ENCODE measurements around the gene WAC. TPM values are rescaled to one million over a fixed set of nuclear protein-coding genes. Genes with fewer than 3 reads are reported as not detected.

The WAC gene
- total and polyA plus RNA-seq, 2 of the 13 experiments (the other 11 are each of a cell fraction or from before 2014, with no cell fraction given), result 69.1 to 96.2 TPM

DNA sequence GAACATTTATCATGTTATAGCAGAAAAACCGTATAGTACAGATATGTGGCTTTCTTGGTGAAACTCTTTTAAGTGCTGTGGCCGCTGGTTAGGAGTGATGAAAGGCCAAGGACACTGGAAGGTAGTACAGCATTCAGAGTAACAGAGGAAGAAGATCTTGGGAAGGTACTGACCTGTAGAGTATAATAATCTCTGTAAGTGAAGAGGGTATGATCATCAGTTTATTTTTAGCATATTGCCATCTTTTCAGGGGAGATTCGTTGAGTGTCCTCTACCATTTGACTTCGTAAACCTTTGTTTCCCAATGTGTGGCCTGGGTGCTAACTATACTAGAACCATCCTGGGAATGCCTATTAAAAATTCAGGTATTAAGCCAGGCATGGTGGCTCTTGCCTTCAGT, 44.6 kb downstream of the WAC start:
- ATAC-seq (no peak), FAIRE-seq (no peak), DNase-seq (ENCODE audit: low spot score) (no peak)
- intact Hi-C loops (cut with micrococcal nuclease; ENCODE audit: unreplicated experiment), result no loop called here
- Histone ChIP-seq H2AFZ (ENCODE audit: low read length) (no peak overlapping the region), H3K9ac (ENCODE audit: insufficient read depth, low read depth, low read length) (no peak overlapping the region), H3K4me2 (ENCODE audit: low read depth, low read length) (no peak overlapping the region), H3K79me2 (ENCODE audit: insufficient read depth, low read length) (peaks cover 98% of the 10 kb centered on the region), H3K27ac (ENCODE audit: extremely low read length, insufficient read depth, low read length) (no peak overlapping the region), H3K9me3 (ENCODE audit: low read length) (no peaks in the 10 kb centered on the region), H3K4me1 (ENCODE audit: insufficient read depth, low read length) (peaks cover 15% of the 10 kb centered on the region), H3K36me3 (replicated peaks in 1 of 2; ENCODE audit: control insufficient read depth in 1 of 2, insufficient read depth in 2 of 2, low read length in 2 of 2) (peaks cover 4 to 77% of the 10 kb centered on the region in 2 experiments), H4K20me1 (ENCODE audit: insufficient read depth, low read length) (peaks cover 69% of the 10 kb centered on the region), H3K27me3 (ENCODE audit: control insufficient read depth in 1 of 2, insufficient read depth in 2 of 2, low read length in 2 of 2) (no peaks in the 10 kb centered on the region), H3K4me3 (replicated peaks in 1 of 3; ENCODE audit: insufficient read depth in 1 of 3, low read depth in 2 of 3, low read length in 3 of 3) (no peak overlapping the region)
- no TSS peak for BruUV-seq (replicated peaks)
- TF ChIP-seq, protein P1, sequence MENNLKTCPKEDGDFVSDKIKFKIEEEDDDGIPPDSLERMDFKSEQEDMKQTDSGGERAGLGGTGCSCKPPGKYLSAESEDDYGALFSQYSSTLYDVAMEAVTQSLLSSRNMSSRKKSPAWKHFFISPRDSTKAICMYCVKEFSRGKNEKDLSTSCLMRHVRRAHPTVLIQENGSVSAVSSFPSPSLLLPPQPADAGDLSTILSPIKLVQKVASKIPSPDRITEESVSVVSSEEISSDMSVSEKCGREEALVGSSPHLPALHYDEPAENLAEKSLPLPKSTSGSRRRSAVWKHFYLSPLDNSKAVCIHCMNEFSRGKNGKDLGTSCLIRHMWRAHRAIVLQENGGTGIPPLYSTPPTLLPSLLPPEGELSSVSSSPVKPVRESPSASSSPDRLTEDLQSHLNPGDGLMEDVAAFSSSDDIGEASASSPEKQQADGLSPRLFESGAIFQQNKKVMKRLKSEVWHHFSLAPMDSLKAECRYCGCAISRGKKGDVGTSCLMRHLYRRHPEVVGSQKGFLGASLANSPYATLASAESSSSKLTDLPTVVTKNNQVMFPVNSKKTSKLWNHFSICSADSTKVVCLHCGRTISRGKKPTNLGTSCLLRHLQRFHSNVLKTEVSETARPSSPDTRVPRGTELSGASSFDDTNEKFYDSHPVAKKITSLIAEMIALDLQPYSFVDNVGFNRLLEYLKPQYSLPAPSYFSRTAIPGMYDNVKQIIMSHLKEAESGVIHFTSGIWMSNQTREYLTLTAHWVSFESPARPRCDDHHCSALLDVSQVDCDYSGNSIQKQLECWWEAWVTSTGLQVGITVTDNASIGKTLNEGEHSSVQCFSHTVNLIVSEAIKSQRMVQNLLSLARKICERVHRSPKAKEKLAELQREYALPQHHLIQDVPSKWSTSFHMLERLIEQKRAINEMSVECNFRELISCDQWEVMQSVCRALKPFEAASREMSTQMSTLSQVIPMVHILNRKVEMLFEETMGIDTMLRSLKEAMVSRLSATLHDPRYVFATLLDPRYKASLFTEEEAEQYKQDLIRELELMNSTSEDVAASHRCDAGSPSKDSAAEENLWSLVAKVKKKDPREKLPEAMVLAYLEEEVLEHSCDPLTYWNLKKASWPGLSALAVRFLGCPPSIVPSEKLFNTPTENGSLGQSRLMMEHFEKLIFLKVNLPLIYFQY (CRISPR knock-in tag; IDR thresholded peaks at IDR 0.05; ENCODE audit: borderline replicate concordance), result no peak
- TF ChIP-seq, protein P2, sequence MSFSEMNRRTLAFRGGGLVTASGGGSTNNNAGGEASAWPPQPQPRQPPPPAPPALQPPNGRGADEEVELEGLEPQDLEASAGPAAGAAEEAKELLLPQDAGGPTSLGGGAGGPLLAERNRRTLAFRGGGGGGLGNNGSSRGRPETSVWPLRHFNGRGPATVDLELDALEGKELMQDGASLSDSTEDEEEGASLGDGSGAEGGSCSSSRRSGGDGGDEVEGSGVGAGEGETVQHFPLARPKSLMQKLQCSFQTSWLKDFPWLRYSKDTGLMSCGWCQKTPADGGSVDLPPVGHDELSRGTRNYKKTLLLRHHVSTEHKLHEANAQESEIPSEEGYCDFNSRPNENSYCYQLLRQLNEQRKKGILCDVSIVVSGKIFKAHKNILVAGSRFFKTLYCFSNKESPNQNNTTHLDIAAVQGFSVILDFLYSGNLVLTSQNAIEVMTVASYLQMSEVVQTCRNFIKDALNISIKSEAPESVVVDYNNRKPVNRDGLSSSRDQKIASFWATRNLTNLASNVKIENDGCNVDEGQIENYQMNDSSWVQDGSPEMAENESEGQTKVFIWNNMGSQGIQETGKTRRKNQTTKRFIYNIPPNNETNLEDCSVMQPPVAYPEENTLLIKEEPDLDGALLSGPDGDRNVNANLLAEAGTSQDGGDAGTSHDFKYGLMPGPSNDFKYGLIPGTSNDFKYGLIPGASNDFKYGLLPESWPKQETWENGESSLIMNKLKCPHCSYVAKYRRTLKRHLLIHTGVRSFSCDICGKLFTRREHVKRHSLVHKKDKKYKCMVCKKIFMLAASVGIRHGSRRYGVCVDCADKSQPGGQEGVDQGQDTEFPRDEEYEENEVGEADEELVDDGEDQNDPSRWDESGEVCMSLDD (CRISPR knock-in tag; IDR thresholded peaks at IDR 0.05; ENCODE audit: borderline replicate concordance), result no peak
- TF ChIP-seq ELF3 (CRISPR knock-in tag; IDR thresholded peaks at IDR 0.05) (no peak), ZNF780A (CRISPR knock-in tag; IDR thresholded peaks at IDR 0.05) (no peak), ARID2 (CRISPR knock-in tag; IDR thresholded peaks at IDR 0.05; ENCODE audit: borderline replicate concordance) (no peak), RXRB (CRISPR knock-in tag; IDR thresholded peaks at IDR 0.05; ENCODE audit: borderline replicate concordance) (no peak), CAMTA2 (CRISPR knock-in tag; IDR thresholded peaks at IDR 0.05; ENCODE audit: borderline replicate concordance) (no peak), ZNF441 (CRISPR knock-in tag; IDR thresholded peaks at IDR 0.05; ENCODE audit: borderline replicate concordance) (no peak), JUN (CRISPR knock-in tag; IDR thresholded peaks at IDR 0.05) (no peak)
- in situ Hi-C loops (cut with HindIII; ENCODE audit: extremely low pct_ligation_motif_present, low pct_unique_long_range_greater_than_20kb), result no loop called here
- CTCF ChIA-PET (ENCODE audit: low intra/inter-chr PET ratio, low total read pairs), result no interaction called here
- POLR2A ChIA-PET, result no interaction called here
- 95% methylated on average over 4 of the region's 4 CpGs for WGBS (ENCODE audit: low lambda C conversion rate)
